K562 (cell line): Measurements from ENCODE around the gene PTGIR. TPM values are rescaled to one million over a fixed set of nuclear protein-coding genes. Genes with fewer than 3 reads are reported as not detected.

ENCODE experiments used
- ATAC-seq: fragments of 200-7000 bp; cut with Tn5 transposase; 3 replicates; pipeline ENCODE4 v1.9.1; 2020; ENCODE audit warnings: moderate library complexity
- BruUV-seq: library from RNA; stranded (reverse); fragments of 400-500 nt; replicated peaks from 2 replicates; lab custom pipeline; 2021; lab: Mats Ljungman, UMichigan
- CTCF ChIA-PET: fragments of 300-600 bp; formaldehyde crosslinking; extraction: SDS; loops from one replicate; lab custom pipeline; 2021; ENCODE audit warnings: low intra/inter-chr PET ratio; lab: Yijun Ruan, JAX
- POLR2A ChIA-PET: fragments of 300-600, 350-650 bp; sonication (Branson Sonifier 250); formaldehyde crosslinking; extraction: SDS; loops from one replicate; lab custom pipeline; 2021; ENCODE audit warnings: antibody characterized with exemption, inconsistent platforms; lab: Yijun Ruan, JAX
- DNase-seq, 4 experiments: peaks; one replicate each; pipeline versions ENCODE4 v3.0.0 to v3.0.0-alpha.2; 2011 to 2018; ENCODE audit warnings: low spot score in 3 of 4, mixed read lengths in 3 of 4; ENCODE audit errors: extremely low read depth in 1 of 4
- FAIRE-seq: peaks from 2 replicates; lab custom pipeline; 2011; peaks lifted over from hg19 to GRCh38; lab: Jason Lieb, UNC
- H2AFZ ChIP-seq: 2 replicates; pipeline ENCODE4 v1.6.0; 2011; ENCODE audit warnings: low read depth, low read length, control low read depth, inconsistent platforms
- H3K27ac ChIP-seq: fragments of 200-600 bp; 3 replicates; pipeline ENCODE4 v1.8.0; 2011; ENCODE audit warnings: low read depth, mild to moderate bottlenecking, control low read depth, inconsistent platforms, low read length, moderate library complexity, mixed read lengths; ENCODE audit errors: extremely low read depth
- H3K27me3 ChIP-seq, 2 experiments: fragments of 300-600 bp in 1 of 2; 2 replicates in 1 of 2; 3 replicates in 1 of 2; pipeline versions ENCODE4 v1.6.0 to v1.8.0; 2011; ENCODE audit warnings: inconsistent platforms in 2 of 2, low read length in 2 of 2, mild to moderate bottlenecking in 1 of 2, mixed read lengths in 1 of 2, moderate library complexity in 1 of 2; ENCODE audit not compliant: control insufficient read depth in 2 of 2, insufficient read depth in 2 of 2
- H3K36me3 ChIP-seq: fragments of 300-600 bp; 3 replicates; pipeline ENCODE4 v1.8.0; 2011; ENCODE audit warnings: mild to moderate bottlenecking, low read length, inconsistent platforms; ENCODE audit not compliant: control insufficient read depth, insufficient read depth
- H3K4me1 ChIP-seq, 2 experiments: fragments of 200-600 bp in 1 of 2; replicated peaks in 1 of 2; 2 replicates in 1 of 2; 3 replicates in 1 of 2; pipeline versions ENCODE4 v1.5.1 to v1.8.0; 2011; ENCODE audit warnings: inconsistent platforms in 2 of 2, low read length in 2 of 2, mild to moderate bottlenecking in 1 of 2, mixed read lengths in 1 of 2, moderate library complexity in 1 of 2; ENCODE audit not compliant: control insufficient read depth in 2 of 2, insufficient read depth in 2 of 2
- H3K4me2 ChIP-seq: 2 replicates; pipeline ENCODE4 v1.6.1; 2011; ENCODE audit warnings: low read length, control low read depth, inconsistent platforms, mixed read lengths; ENCODE audit not compliant: insufficient read depth
- H3K4me3 ChIP-seq: fragments of 200-600 bp; sonication (generic), shearing (Covaris generic); 2 replicates; pipeline ENCODE4 v1.5.1; 2016; ENCODE audit warnings: control low read depth, inconsistent platforms
- H3K79me2 ChIP-seq: fragments of 200-600 bp; 3 replicates; pipeline ENCODE4 v1.8.0; 2011; ENCODE audit warnings: low read length, inconsistent platforms; ENCODE audit not compliant: control insufficient read depth, insufficient read depth
- H3K9ac ChIP-seq, 2 experiments: 2 replicates each; pipeline versions ENCODE4 v1.6.0 to v1.6.1; 2011; ENCODE audit warnings: low read depth in 2 of 2, low read length in 2 of 2, control low read depth in 1 of 2, inconsistent platforms in 1 of 2, mild to moderate bottlenecking in 1 of 2, mixed read lengths in 1 of 2; ENCODE audit not compliant: insufficient read depth in 1 of 2
- H3K9me1 ChIP-seq: one replicate; pipeline ENCODE4 v1.6.0; 2011; ENCODE audit warnings: inconsistent platforms, mild to moderate bottlenecking, low read length, moderate library complexity; ENCODE audit not compliant: control insufficient read depth, insufficient read depth
- H3K9me3 ChIP-seq: replicated peaks from 2 replicates; pipeline ENCODE4 v1.5.1; 2011; ENCODE audit warnings: low read depth, low read length, inconsistent platforms; ENCODE audit not compliant: control insufficient read depth, insufficient read depth
- H4K20me1 ChIP-seq: replicated peaks from 2 replicates; pipeline ENCODE4 v1.6.1; 2011; ENCODE audit warnings: low read length, inconsistent platforms, mixed read lengths; ENCODE audit not compliant: control insufficient read depth, insufficient read depth
- GATAD2B ChIP-seq: fragments of 450-650 bp; IDR thresholded peaks from 2 replicates; pipeline ENCODE4 v1.6.1; 2017; ENCODE audit warnings: mild to moderate bottlenecking, borderline replicate concordance
- LEF1 ChIP-seq: fragments of 450-650 bp; IDR thresholded peaks from 2 replicates; pipeline ENCODE4 v1.6.1; 2016; ENCODE audit warnings: mild to moderate bottlenecking
- SRSF3 ChIP-seq: fragments of 200-400 bp; formaldehyde crosslinking; IDR thresholded peaks from 2 replicates; pipeline ENCODE4 v1.6.1; 2016; ENCODE audit warnings: mild to moderate bottlenecking, low read length, moderate library complexity; ENCODE audit not compliant: insufficient read depth
- ZC3H8 ChIP-seq: fragments of 450-650 bp; IDR thresholded peaks from 2 replicates; pipeline ENCODE4 v1.6.1; 2017
- ZNF217 ChIP-seq: sonication (generic); formaldehyde crosslinking; IDR thresholded peaks from 2 replicates; pipeline ENCODE4 v1.8.0; 2022; ENCODE audit warnings: mild to moderate bottlenecking, missing genetic modification reagents
- WGBS: fragments of 100-300 bp; shearing (Covaris generic); methylation state at CpG from one replicate; pipeline ENCODE4 v1.1.6; 2016; ENCODE audit warnings: low coverage, mixed read lengths; ENCODE audit not compliant: insufficient coverage; ENCODE audit errors: missing lambda C conversion rate; 5-methylcytosine and 5-hydroxymethylcytosine counted together
- in situ Hi-C: fragments of 300-500 bp; cut with MboI; formaldehyde crosslinking; loops from 4 replicates; pipeline ENCODE4 v1.15.0; 2018; ENCODE audit warnings: inconsistent platforms, mixed read lengths
- intact Hi-C: fragments of 100-400 bp; cut with micrococcal nuclease; formaldehyde crosslinking; loops from 2 replicates; pipeline ENCODE4 v1.14.2; 2022
- polyA plus RNA-seq, 8 experiments: library from polyadenylated mRNA; depleted of rRNA in 4 of 8; stranded (reverse) in 5 of 8; unstranded in 3 of 8; fragments of >200 nt; fragmentation: Nextera tagmentation in 2 of 8; fragmentation: Illumina TruSeq in 1 of 8; extraction: Ambion mirVana in 2 of 8; extraction: Trizol in 1 of 8; gene quantifications; 2 replicates each; pipeline versions ENCODE4 v1.2.1 to v1.2.3, GENCODE V29; 2011 to 2014; ENCODE audit warnings: inconsistent platforms in 1 of 8, missing spikeins in 1 of 8
- total RNA-seq, 7 experiments: library from RNA; depleted of rRNA in 6 of 7; stranded (reverse); fragments of >200 nt in 6 of 7; fragmentation: Illumina TruSeq in 2 of 7; extraction: Trizol in 2 of 7; gene quantifications; 2 replicates each; pipeline versions ENCODE4 v1.2.1 to v1.2.3, GENCODE V29; 2011 to 2021; ENCODE audit warnings: low replicate concordance in 1 of 7
- TF ChIP-seq, protein P1 (sequence below): fragments of 250-450 bp; sonication (Bioruptor Pico); IDR thresholded peaks from 2 replicates; pipeline ENCODE4 v1.5.0; 2022; ENCODE audit warnings: mild to moderate bottlenecking

PTGIR gene
- total and polyA plus RNA-seq, 9 of the 15 experiments (the other 6 are each of a cell fraction or from before 2014, with no cell fraction given): 0.11 to 3.4 (median 1.1) TPM; not detected in 1

DNA sequence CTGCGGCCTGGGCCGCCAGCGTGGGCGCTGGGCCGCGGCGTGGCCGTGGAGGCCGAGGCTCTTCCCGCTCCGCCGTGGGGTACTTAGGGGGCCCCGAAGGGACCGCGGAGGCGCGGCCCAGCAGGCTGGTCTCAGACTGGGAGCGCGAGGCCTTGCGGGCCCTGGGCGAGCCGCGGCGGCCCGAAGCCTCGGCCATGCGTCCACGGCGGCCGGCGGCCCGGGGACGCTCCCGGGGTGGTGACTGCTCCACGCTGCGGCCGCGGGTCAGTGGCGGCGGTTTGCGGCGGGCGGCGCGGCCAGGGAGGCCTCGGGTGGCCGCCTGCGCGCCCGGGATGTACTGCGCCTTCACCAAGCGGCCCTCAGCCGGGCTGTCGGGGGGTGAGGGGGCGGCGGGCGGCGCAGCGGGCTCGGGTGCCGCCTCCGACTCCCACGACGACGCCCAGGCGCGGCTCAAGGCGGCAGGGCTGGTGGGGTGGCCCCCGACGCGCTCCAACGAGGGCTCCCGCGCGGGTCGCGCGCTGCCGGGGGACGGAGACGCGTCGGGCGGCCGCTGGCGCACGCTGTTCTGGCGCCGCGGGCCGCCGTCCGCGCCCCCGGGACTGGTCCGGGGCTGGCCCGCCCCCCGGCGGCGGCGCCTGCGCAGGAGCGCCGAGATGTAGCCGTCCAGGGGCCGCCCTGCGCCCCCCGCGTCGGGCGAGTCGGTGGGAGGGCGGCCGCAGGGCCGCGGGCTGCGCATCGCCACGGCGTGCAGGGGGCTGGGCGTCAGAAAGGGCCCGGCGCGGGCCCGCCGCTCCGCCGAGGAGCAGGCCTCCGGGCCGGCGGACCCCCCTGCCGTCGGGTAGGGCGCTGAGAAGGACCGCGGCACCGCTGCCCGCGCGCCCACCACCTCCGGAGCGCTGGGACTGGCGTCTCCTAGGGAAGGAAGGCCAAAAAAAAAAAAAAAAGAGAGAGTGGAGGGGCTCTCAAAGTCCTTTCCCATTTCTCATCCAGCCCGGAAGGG lies 24.4 kb upstream of the PTGIR start:
- ChIA-PET CTCF (no interaction called here), POLR2A (no interaction called here)
- Histone ChIP-seq H3K9ac (no peak overlapping the region), H3K4me3 (no peak overlapping the region), H2AFZ (no peak overlapping the region), H3K27ac (no peak overlapping the region), H3K4me1 (peaks cover 0 to 8% of the 10 kb centered on the region in 2 experiments; a peak in 3 of 5 replicates), H3K79me2 (no peaks in the 10 kb centered on the region), H3K4me2 (no peak overlapping the region), H4K20me1 (no peaks in the 10 kb centered on the region), H3K9me3 (no peaks in the 10 kb centered on the region), H3K27me3 (no peaks in the 10 kb centered on the region), H3K9me1 (no peaks in the 10 kb centered on the region), H3K36me3 (no peaks in the 10 kb centered on the region)
- in situ Hi-C loops (no loop called here), intact Hi-C loops (no loop called here)
- FAIRE-seq (no peak), ATAC-seq (no peak), DNase-seq (peak in 1 of 4 experiments; percentile 4)
- 92% methylated on average over 29 of the region's 144 CpGs for WGBS
- BruUV-seq: no TSS peak
- no peak for TF ChIP-seq GATAD2B
- TF ChIP-seq SRSF3: no peak
- TF ChIP-seq LEF1: no peak
- no peak for TF ChIP-seq ZNF217 (CRISPR knock-in tag)
- TF ChIP-seq, protein P1, sequence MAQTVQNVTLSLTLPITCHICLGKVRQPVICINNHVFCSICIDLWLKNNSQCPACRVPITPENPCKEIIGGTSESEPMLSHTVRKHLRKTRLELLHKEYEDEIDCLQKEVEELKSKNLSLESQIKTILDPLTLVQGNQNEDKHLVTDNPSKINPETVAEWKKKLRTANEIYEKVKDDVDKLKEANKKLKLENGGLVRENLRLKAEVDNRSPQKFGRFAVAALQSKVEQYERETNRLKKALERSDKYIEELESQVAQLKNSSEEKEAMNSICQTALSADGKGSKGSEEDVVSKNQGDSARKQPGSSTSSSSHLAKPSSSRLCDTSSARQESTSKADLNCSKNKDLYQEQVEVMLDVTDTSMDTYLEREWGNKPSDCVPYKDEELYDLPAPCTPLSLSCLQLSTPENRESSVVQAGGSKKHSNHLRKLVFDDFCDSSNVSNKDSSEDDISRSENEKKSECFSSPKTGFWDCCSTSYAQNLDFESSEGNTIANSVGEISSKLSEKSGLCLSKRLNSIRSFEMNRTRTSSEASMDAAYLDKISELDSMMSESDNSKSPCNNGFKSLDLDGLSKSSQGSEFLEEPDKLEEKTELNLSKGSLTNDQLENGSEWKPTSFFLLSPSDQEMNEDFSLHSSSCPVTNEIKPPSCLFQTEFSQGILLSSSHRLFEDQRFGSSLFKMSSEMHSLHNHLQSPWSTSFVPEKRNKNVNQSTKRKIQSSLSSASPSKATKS (CRISPR knock-in tag): no peak
- TF ChIP-seq ZC3H8: no peak
